SU-DHL-6 (cell line): ENCODE measurements around the gene P2RY12.

Experiments
- EZH2phosphoT487 ChIP-seq: fragments of 200-600 bp; sonication (generic), shearing (Covaris generic); conservative IDR thresholded peaks from 2 replicates; pipeline ENCODE4 v1.6.1; 2018; ENCODE audit warnings: mild to moderate bottlenecking, antibody characterized with exemption, low read length, moderate library complexity, mixed read lengths
- TF ChIP-seq, protein P1 (sequence below): fragments of 200-600 bp; sonication (generic); IDR thresholded peaks from one replicate; pipeline ENCODE4 v1.5.1; 2017; ENCODE audit warnings: antibody characterized with exemption, mild to moderate bottlenecking, low read length, moderate library complexity; ENCODE audit not compliant: insufficient read depth, poor library complexity, severe bottlenecking

DNA sequence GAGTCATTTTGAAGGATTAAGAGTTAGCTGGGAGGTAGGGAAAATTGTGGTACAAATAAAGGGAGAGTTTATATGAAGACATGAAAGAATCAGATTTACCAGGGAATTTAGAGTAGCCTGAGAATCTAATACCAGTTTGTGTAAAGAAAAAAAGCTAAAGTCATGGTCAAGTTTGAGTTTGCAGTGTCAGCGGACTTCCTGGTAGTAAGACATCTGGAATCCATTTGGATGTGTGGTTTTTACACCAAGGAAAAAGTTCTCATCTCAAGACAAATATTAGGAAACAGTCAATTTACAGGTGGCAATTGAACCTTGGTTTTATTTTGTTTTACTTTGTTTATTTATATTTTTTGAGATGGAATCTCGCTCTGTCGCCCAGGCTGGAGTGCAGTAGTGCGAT lies 1.5 kb upstream of the P2RY12 start:
- TF ChIP-seq, protein P1, sequence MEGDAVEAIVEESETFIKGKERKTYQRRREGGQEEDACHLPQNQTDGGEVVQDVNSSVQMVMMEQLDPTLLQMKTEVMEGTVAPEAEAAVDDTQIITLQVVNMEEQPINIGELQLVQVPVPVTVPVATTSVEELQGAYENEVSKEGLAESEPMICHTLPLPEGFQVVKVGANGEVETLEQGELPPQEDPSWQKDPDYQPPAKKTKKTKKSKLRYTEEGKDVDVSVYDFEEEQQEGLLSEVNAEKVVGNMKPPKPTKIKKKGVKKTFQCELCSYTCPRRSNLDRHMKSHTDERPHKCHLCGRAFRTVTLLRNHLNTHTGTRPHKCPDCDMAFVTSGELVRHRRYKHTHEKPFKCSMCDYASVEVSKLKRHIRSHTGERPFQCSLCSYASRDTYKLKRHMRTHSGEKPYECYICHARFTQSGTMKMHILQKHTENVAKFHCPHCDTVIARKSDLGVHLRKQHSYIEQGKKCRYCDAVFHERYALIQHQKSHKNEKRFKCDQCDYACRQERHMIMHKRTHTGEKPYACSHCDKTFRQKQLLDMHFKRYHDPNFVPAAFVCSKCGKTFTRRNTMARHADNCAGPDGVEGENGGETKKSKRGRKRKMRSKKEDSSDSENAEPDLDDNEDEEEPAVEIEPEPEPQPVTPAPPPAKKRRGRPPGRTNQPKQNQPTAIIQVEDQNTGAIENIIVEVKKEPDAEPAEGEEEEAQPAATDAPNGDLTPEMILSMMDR = no peak
- TF ChIP-seq EZH2phosphoT487 = no peak
